Thoracic aorta (tissue), 2 donors: ENCODE data around the gene USP32. TPM values are rescaled to one million over a fixed set of nuclear protein-coding genes. Genes with fewer than 3 reads are reported as not detected.
"Not testable (repeated sequence)": the region's sequence is repeated elsewhere in the genome, so short reads cannot be mapped to it uniquely, and the experiment has no call there.

Experiments used
- ATAC-seq: fragments of 150-250 bp; one replicate; pipeline ENCODE4 v1.8.0; 2017; ENCODE audit warnings: low read depth; ENCODE audit not compliant: insufficient number of reproducible peaks, low FRiP score
- DNase-seq: peaks from one replicate; pipeline ENCODE4 v3.0.0-alpha.2; 2020; ENCODE audit warnings: low spot score
- H3K27ac ChIP-seq, 2 donors: fragments of 200-600 bp; sonication (generic); 1 replicate in 1 of 2; 2 replicates in 1 of 2; pipeline ENCODE4 v1.5.1; 2016; ENCODE audit warnings: mild to moderate bottlenecking in 2 of 2, moderate library complexity in 2 of 2
- H3K27me3 ChIP-seq: fragments of 200-600 bp; sonication (generic); replicated peaks from 2 replicates; pipeline ENCODE4 v1.6.0; 2016; ENCODE audit warnings: mild to moderate bottlenecking; ENCODE audit not compliant: insufficient read depth
- H3K36me3 ChIP-seq: fragments of 200-600 bp; sonication (generic); one replicate; pipeline ENCODE4 v1.5.1; 2016
- H3K4me1 ChIP-seq, 2 donors: fragments of 200-600 bp; sonication (generic); 1 replicate in 1 of 2; 2 replicates in 1 of 2; pipeline versions ENCODE4 v1.5.1 to v1.6.0; 2016; ENCODE audit warnings: low read depth in 2 of 2, mild to moderate bottlenecking in 1 of 2; ENCODE audit not compliant: control insufficient read depth in 1 of 2
- H3K4me3 ChIP-seq: fragments of 200-600 bp; sonication (generic); 2 replicates; pipeline ENCODE4 v1.5.1; 2016; ENCODE audit warnings: mild to moderate bottlenecking
- H3K9me3 ChIP-seq: fragments of 200-600 bp; sonication (generic); 2 replicates; pipeline ENCODE4 v1.5.1; 2016
- CTCF ChIP-seq: fragments of 200-600 bp; sonication (generic); IDR thresholded peaks from one replicate; pipeline ENCODE4 v1.5.1; 2019; ENCODE audit warnings: antibody characterized with exemption
- total RNA-seq, 2 donors: library from RNA; depleted of rRNA; stranded (reverse); fragments of >200 nt; gene quantifications; one replicate each; pipeline versions ENCODE4 v1.1.0 to v1.2.3, GENCODE V29; 2016

Gene USP32
- total RNA-seq: 10 to 100 TPM; 24.8 to 58.4 TPM

- DNase-seq (peak; percentile 98), ATAC-seq (peak; percentile 96)
- H3K4me3 ChIP-seq: peak within 1 kb of the TSS; percentile 88
- no peaks in the 10 kb centered on the region for H3K36me3 ChIP-seq
- no peaks in the 10 kb centered on the region for H3K27me3 ChIP-seq
- TF ChIP-seq CTCF: peak; percentile 23
- H3K9me3 ChIP-seq: no peaks in the 10 kb centered on the region
- peak within 1 kb of the TSS; percentile 89 to 93 for H3K27ac ChIP-seq
- H3K4me1 ChIP-seq: peaks cover 15 to 26% of the 10 kb centered on the region in 2 donors
Measured at GRCh38 chr17:60392042-60392844, at the start of gene USP32. USP32 (minus strand) TSS chr17:60392133; CDS start chr17:60391939, 194 bp downstream.

GRCh38 chr17:60439501-60439900, 47.6 kb upstream of the USP32 start:
- no peaks in the 10 kb centered on the region for H3K27me3 ChIP-seq
- no peak for ATAC-seq

GRCh38 chr17:60436676-60437075, 44.7 kb upstream of the USP32 start:
- H3K4me3 ChIP-seq: no peak overlapping the region
- H3K36me3 ChIP-seq: no peaks in the 10 kb centered on the region
- H3K27ac ChIP-seq: no peak overlapping the region
- TF ChIP-seq CTCF: no peak
- ATAC-seq (no peak), DNase-seq (no peak)
- H3K9me3 ChIP-seq: no peaks in the 10 kb centered on the region
- H3K4me1 ChIP-seq: peaks cover 0 to 7% of the 10 kb centered on the region in 2 donors
- H3K27me3 ChIP-seq: no peaks in the 10 kb centered on the region

More at GRCh38 chr17:60439501-60439900, 47.6 kb upstream of the USP32 start:
- no peak for TF ChIP-seq CTCF
- Histone ChIP-seq H3K9me3 (no peaks in the 10 kb centered on the region), H3K27ac (no peak overlapping the region), H3K4me3 (no peak overlapping the region), H3K4me1 (peaks cover 4 to 16% of the 10 kb centered on the region in 2 donors), H3K36me3 (no peaks in the 10 kb centered on the region)
- no peak for DNase-seq

- H3K4me3 ChIP-seq: peak overlapping the region; percentile 59
- H3K36me3 ChIP-seq: no peaks in the 10 kb centered on the region
- peak; percentile 81 for ATAC-seq
- peak; percentile 59 for DNase-seq
- H3K9me3 ChIP-seq: no peaks in the 10 kb centered on the region
- peak overlapping the region; percentile 5 to 54 for H3K27ac ChIP-seq
- H3K4me1 ChIP-seq: peaks cover 0 to 7% of the 10 kb centered on the region in 2 donors
- peak; percentile 89 for TF ChIP-seq CTCF
- H3K27me3 ChIP-seq: no peaks in the 10 kb centered on the region
Measured at GRCh38 chr17:60435244-60436167, 43.6 kb upstream of the USP32 start.

- DNase-seq, H3K4me1 ChIP-seq, H3K4me3 ChIP-seq, H3K27ac ChIP-seq, H3K27me3 ChIP-seq, H3K9me3 ChIP-seq, H3K36me3 ChIP-seq, ATAC-seq: not testable (repeated sequence)
Measured at GRCh38 chr17:60433021-60433997, 41.4 kb upstream of the USP32 start.

- H3K27me3 ChIP-seq, ATAC-seq, H3K36me3 ChIP-seq: not testable (repeated sequence)
Measured at GRCh38 chr17:60430561-60430960, 38.6 kb upstream of the USP32 start.

GRCh38 chr17:60428491-60428890, 36.6 kb upstream of the USP32 start:
- H3K4me1 ChIP-seq, H3K36me3 ChIP-seq, H3K27me3 ChIP-seq, H3K9me3 ChIP-seq, H3K4me3 ChIP-seq, DNase-seq, H3K27ac ChIP-seq, ATAC-seq: not testable (repeated sequence)

More at GRCh38 chr17:60430561-60430960, 38.6 kb upstream of the USP32 start:
- not testable (repeated sequence) for DNase-seq, H3K4me3 ChIP-seq, H3K27ac ChIP-seq, H3K4me1 ChIP-seq, H3K9me3 ChIP-seq
